ENCODE data around the gene OLIG2.

Gene OLIG2

DNA sequence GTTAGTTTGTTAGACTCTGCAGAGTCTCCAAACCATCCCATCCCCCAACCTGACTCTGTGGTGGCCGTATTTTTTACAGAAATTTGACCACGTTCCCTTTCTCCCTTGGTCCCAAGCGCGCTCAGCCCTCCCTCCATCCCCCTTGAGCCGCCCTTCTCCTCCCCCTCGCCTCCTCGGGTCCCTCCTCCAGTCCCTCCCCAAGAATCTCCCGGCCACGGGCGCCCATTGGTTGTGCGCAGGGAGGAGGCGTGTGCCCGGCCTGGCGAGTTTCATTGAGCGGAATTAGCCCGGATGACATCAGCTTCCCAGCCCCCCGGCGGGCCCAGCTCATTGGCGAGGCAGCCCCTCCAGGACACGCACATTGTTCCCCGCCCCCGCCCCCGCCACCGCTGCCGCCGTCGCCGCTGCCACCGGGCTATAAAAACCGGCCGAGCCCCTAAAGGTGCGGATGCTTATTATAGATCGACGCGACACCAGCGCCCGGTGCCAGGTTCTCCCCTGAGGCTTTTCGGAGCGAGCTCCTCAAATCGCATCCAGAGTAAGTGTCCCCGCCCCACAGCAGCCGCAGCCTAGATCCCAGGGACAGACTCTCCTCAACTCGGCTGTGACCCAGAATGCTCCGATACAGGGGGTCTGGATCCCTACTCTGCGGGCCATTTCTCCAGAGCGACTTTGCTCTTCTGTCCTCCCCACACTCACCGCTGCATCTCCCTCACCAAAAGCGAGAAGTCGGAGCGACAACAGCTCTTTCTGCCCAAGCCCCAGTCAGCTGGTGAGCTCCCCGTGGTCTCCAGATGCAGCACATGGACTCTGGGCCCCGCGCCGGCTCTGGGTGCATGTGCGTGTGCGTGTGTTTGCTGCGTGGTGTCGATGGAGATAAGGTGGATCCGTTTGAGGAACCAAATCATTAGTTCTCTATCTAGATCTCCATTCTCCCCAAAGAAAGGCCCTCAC is at the start of gene OLIG2:
Gene OLIG2 (plus strand): TSS at position 447 of the 954 bp plus-strand sequence. CDS start 928 bp downstream, outside the sequence.
- ATAC-seq: no peak
- TF ChIP-seq CSDC2 (CRISPR knock-in tag; IDR thresholded peaks at IDR 0.05) (no peak), ISL1 (CRISPR knock-in tag; IDR thresholded peaks at IDR 0.05) (no peak), ZNF8 (CRISPR knock-in tag; IDR thresholded peaks at IDR 0.05) (no peak), ARNTL (CRISPR knock-in tag; IDR thresholded peaks at IDR 0.05; ENCODE audit: borderline replicate concordance, low read depth) (no peak), ZNF565 (CRISPR knock-in tag; conservative IDR thresholded peaks at IDR 0.05; ENCODE audit: low read depth) (no peak), TCF4 (CRISPR knock-in tag; IDR thresholded peaks at IDR 0.05; ENCODE audit: borderline replicate concordance) (no peak)
- TF ChIP-seq, protein P1, sequence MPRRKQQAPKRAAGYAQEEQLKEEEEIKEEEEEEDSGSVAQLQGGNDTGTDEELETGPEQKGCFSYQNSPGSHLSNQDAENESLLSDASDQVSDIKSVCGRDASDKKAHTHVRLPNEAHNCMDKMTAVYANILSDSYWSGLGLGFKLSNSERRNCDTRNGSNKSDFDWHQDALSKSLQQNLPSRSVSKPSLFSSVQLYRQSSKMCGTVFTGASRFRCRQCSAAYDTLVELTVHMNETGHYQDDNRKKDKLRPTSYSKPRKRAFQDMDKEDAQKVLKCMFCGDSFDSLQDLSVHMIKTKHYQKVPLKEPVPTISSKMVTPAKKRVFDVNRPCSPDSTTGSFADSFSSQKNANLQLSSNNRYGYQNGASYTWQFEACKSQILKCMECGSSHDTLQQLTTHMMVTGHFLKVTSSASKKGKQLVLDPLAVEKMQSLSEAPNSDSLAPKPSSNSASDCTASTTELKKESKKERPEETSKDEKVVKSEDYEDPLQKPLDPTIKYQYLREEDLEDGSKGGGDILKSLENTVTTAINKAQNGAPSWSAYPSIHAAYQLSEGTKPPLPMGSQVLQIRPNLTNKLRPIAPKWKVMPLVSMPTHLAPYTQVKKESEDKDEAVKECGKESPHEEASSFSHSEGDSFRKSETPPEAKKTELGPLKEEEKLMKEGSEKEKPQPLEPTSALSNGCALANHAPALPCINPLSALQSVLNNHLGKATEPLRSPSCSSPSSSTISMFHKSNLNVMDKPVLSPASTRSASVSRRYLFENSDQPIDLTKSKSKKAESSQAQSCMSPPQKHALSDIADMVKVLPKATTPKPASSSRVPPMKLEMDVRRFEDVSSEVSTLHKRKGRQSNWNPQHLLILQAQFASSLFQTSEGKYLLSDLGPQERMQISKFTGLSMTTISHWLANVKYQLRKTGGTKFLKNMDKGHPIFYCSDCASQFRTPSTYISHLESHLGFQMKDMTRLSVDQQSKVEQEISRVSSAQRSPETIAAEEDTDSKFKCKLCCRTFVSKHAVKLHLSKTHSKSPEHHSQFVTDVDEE (CRISPR knock-in tag; IDR thresholded peaks at IDR 0.05): no peak
- TF ChIP-seq, protein P2, sequence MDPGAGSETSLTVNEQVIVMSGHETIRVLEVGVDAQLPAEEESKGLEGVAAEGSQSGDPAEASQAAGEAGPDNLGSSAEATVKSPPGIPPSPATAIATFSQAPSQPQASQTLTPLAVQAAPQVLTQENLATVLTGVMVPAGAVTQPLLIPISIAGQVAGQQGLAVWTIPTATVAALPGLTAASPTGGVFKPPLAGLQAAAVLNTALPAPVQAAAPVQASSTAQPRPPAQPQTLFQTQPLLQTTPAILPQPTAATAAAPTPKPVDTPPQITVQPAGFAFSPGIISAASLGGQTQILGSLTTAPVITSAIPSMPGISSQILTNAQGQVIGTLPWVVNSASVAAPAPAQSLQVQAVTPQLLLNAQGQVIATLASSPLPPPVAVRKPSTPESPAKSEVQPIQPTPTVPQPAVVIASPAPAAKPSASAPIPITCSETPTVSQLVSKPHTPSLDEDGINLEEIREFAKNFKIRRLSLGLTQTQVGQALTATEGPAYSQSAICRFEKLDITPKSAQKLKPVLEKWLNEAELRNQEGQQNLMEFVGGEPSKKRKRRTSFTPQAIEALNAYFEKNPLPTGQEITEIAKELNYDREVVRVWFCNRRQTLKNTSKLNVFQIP (CRISPR knock-in tag; IDR thresholded peaks at IDR 0.05; ENCODE audit: borderline replicate concordance, low read depth): no peak

DNA sequence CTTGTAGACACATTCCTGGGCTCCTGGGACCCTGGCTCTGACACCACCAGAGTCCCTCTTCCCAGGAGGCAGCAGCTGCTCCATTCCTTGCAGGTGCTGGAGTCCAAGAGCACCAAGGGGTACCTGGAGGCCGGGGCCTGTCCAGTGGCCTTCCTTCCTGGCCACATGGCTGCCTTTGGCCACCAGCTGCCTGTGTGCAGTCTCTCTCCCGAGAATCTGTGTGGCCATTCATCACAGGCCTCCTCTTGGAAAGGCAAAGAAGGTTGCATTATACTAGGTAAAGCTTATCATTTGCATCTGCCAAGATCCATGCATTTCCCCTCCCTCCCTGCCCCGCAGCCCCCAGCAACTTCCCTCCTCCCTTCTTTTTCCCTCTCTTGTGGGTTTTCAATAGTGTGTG is 48.9 kb upstream of the OLIG2 start:
- ATAC-seq: no peak
- TF ChIP-seq ISL1 (CRISPR knock-in tag; IDR thresholded peaks at IDR 0.05) (no peak), ZNF70 (CRISPR knock-in tag; IDR thresholded peaks at IDR 0.05) (no peak), ZC3H10 (CRISPR knock-in tag; IDR thresholded peaks at IDR 0.05) (no peak), ZNF565 (CRISPR knock-in tag; conservative IDR thresholded peaks at IDR 0.05; ENCODE audit: low read depth) (no peak), TOX (CRISPR knock-in tag; IDR thresholded peaks at IDR 0.05; ENCODE audit: borderline replicate concordance) (no peak), CSDC2 (CRISPR knock-in tag; IDR thresholded peaks at IDR 0.05) (no peak)
- TF ChIP-seq, protein P3, sequence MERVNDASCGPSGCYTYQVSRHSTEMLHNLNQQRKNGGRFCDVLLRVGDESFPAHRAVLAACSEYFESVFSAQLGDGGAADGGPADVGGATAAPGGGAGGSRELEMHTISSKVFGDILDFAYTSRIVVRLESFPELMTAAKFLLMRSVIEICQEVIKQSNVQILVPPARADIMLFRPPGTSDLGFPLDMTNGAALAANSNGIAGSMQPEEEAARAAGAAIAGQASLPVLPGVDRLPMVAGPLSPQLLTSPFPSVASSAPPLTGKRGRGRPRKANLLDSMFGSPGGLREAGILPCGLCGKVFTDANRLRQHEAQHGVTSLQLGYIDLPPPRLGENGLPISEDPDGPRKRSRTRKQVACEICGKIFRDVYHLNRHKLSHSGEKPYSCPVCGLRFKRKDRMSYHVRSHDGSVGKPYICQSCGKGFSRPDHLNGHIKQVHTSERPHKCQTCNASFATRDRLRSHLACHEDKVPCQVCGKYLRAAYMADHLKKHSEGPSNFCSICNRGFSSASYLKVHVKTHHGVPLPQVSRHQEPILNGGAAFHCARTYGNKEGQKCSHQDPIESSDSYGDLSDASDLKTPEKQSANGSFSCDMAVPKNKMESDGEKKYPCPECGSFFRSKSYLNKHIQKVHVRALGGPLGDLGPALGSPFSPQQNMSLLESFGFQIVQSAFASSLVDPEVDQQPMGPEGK (CRISPR knock-in tag; IDR thresholded peaks at IDR 0.05; ENCODE audit: borderline replicate concordance): no peak

DNA sequence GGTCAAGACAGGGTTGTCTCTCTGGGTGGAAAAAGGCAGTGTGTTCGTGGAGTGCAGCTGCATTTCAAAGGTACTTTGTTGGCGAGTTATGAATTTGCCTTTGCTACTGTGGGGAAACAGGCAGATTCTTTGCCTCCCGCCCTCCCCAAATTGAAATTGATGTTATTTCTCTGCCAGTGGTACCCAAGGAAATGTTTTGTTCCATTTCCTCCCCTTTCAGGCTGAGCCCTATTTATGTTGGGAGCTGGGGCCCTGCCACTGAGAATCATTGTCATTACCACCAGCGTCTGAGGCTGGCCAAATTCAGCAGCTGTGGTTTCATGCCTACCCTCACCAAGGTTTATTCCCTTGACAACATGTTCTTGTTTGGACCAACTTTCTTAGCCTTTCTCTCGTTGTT is 48.5 kb upstream of the OLIG2 start:
- TF ChIP-seq ISL1 (CRISPR knock-in tag; IDR thresholded peaks at IDR 0.05) (no peak), OSR1 (CRISPR knock-in tag; IDR thresholded peaks at IDR 0.05) (no peak)
- TF ChIP-seq, protein P3 (CRISPR knock-in tag; IDR thresholded peaks at IDR 0.05; ENCODE audit: borderline replicate concordance): no peak
- TF ChIP-seq, protein P4, sequence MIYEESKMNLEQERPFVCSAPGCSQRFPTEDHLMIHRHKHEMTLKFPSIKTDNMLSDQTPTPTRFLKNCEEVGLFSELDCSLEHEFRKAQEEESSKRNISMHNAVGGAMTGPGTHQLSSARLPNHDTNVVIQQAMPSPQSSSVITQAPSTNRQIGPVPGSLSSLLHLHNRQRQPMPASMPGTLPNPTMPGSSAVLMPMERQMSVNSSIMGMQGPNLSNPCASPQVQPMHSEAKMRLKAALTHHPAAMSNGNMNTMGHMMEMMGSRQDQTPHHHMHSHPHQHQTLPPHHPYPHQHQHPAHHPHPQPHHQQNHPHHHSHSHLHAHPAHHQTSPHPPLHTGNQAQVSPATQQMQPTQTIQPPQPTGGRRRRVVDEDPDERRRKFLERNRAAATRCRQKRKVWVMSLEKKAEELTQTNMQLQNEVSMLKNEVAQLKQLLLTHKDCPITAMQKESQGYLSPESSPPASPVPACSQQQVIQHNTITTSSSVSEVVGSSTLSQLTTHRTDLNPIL (CRISPR knock-in tag; IDR thresholded peaks at IDR 0.05; ENCODE audit: low read depth): no peak
- no peak for ATAC-seq
